Calu3 (cell line): Measurements from ENCODE around the gene MYOF. TPM values are rescaled to one million over a fixed set of nuclear protein-coding genes. Genes with fewer than 3 reads are reported as not detected.

ENCODE experiments used
- BruUV-seq: library from RNA; stranded (reverse); fragments of 400-500 nt; replicated peaks from 2 replicates; lab custom pipeline; 2021; lab: Mats Ljungman, UMichigan
- CTCF ChIA-PET: fragments of 300-600 bp; sonication (Branson Sonifier 250); formaldehyde crosslinking; loops from one replicate; lab custom pipeline; 2022; ENCODE audit warnings: antibody characterized with exemption; lab: Charles Lee
- DNase-seq: peaks from one replicate; pipeline ENCODE4 v3.0.0; 2022
- H3K27ac Mint-ChIP-seq: one replicate; pipeline ENCODE4 v1.8.0; 2022; ENCODE audit warnings: mixed read lengths; ENCODE audit not compliant: unreplicated experiment
- H3K27me3 Mint-ChIP-seq: one replicate; pipeline ENCODE4 v1.8.0; 2022; ENCODE audit warnings: mixed read lengths; ENCODE audit not compliant: unreplicated experiment
- H3K36me3 Mint-ChIP-seq: one replicate; pipeline ENCODE4 v1.8.0; 2022; ENCODE audit warnings: mild to moderate bottlenecking, moderate library complexity, mixed read lengths; ENCODE audit not compliant: insufficient read depth, unreplicated experiment
- H3K4me1 Mint-ChIP-seq: one replicate; pipeline ENCODE4 v1.8.0; 2022; ENCODE audit warnings: mild to moderate bottlenecking, low read depth, mixed read lengths; ENCODE audit not compliant: unreplicated experiment
- H3K4me3 Mint-ChIP-seq: one replicate; pipeline ENCODE4 v1.8.0; 2022; ENCODE audit warnings: mild to moderate bottlenecking, low read depth, moderate library complexity, mixed read lengths; ENCODE audit not compliant: unreplicated experiment
- H3K9me3 Mint-ChIP-seq: one replicate; pipeline ENCODE4 v1.8.0; 2022; ENCODE audit warnings: low read depth, mixed read lengths; ENCODE audit not compliant: unreplicated experiment
- intact Hi-C: fragments of 100-400 bp; cut with micrococcal nuclease; formaldehyde crosslinking; loops from one replicate; pipeline ENCODE4 v1.10.0; 2022; ENCODE audit not compliant: unreplicated experiment
- total RNA-seq: library from RNA; stranded (reverse); gene quantifications from 2 replicates; pipeline ENCODE4 v1.2.3, GENCODE V29; 2022
- TF ChIP-seq, protein P1 (sequence below): fragments of 200-600 bp; IDR thresholded peaks from one replicate; pipeline ENCODE4 v1.8.0; 2022; ENCODE audit warnings: antibody characterized with exemption; ENCODE audit not compliant: unreplicated experiment

MYOF gene
- total RNA-seq, 1 experiment from 2014 or later, result 474 TPM

DNA sequence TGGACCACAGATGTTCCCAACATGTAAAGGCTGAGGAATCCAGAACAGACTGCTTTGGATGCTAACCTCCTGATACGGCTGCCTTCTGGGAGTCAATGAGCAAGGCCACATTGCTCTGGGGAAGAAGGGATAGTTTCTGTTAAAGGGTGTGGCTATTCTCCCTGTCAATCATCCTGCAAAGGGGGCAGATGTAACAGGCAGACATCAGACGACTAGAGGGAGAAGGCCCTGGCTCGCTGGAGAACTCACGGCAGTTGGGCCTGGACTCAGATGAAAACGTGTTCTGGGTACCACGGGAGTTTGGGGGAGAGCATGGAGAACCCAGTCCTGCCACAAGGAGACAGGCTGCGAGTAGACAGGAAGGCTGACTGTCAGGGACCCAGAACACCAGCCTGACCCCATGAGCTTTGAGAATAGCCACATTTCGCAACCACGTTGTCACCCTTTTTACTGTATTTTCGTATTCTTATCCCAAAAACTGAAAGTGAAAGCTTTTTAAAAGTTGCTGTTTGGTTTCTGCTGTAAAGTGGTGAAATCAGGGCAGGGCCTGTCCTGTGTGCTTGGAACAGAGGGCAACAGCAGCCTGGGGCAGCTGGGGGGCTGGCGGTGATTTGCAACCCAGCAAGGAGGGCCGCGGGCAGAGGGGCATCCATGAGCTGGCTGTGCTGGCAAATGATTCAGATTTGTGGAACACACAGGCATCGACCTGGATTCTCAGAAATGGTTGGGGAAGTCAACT is 95.3 kb downstream of the MYOF start:
- intact Hi-C loops, result no loop called here
- H3K27ac Mint-ChIP-seq, result peak overlapping the region; percentile 66
- DNase-seq, result no peak
- H3K4me3 Mint-ChIP-seq, result no peak overlapping the region
- TF ChIP-seq, protein P1, sequence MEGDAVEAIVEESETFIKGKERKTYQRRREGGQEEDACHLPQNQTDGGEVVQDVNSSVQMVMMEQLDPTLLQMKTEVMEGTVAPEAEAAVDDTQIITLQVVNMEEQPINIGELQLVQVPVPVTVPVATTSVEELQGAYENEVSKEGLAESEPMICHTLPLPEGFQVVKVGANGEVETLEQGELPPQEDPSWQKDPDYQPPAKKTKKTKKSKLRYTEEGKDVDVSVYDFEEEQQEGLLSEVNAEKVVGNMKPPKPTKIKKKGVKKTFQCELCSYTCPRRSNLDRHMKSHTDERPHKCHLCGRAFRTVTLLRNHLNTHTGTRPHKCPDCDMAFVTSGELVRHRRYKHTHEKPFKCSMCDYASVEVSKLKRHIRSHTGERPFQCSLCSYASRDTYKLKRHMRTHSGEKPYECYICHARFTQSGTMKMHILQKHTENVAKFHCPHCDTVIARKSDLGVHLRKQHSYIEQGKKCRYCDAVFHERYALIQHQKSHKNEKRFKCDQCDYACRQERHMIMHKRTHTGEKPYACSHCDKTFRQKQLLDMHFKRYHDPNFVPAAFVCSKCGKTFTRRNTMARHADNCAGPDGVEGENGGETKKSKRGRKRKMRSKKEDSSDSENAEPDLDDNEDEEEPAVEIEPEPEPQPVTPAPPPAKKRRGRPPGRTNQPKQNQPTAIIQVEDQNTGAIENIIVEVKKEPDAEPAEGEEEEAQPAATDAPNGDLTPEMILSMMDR, result no peak
- BruUV-seq, result no TSS peak
- CTCF ChIA-PET, result interaction anchor here (0.7 kb wide), 1 partner anchor 246 kb away, joined by 3 read pairs; no protein-coding TSS in a partner anchor
- H3K4me1 Mint-ChIP-seq, result peaks cover 35% of the 10 kb centered on the region
- no peaks in the 10 kb centered on the region for H3K27me3 Mint-ChIP-seq
- peaks cover 88% of the 10 kb centered on the region for H3K36me3 Mint-ChIP-seq
- H3K9me3 Mint-ChIP-seq, result no peaks in the 10 kb centered on the region

- Mint-ChIP-seq H3K27ac (peak overlapping the region; percentile 94), H3K27me3 (no peaks in the 10 kb centered on the region), H3K9me3 (no peaks in the 10 kb centered on the region), H3K4me3 (no peak overlapping the region), H3K36me3 (peaks cover 80% of the 10 kb centered on the region), H3K4me1 (peaks cover 32% of the 10 kb centered on the region)
- no TSS peak for BruUV-seq
- CTCF ChIA-PET, result interaction anchor here (0.6 kb wide), 2 partner anchors 1245 to 1802 kb away, joined by 3 read pairs; no protein-coding TSS in a partner anchor
- DNase-seq, result no peak
- TF ChIP-seq, protein P1, result no peak
- intact Hi-C loops, result no loop called here
These were observed 96.8 kb downstream of the MYOF start for GRCh38 chr10:93385345-93385744.

DNA sequence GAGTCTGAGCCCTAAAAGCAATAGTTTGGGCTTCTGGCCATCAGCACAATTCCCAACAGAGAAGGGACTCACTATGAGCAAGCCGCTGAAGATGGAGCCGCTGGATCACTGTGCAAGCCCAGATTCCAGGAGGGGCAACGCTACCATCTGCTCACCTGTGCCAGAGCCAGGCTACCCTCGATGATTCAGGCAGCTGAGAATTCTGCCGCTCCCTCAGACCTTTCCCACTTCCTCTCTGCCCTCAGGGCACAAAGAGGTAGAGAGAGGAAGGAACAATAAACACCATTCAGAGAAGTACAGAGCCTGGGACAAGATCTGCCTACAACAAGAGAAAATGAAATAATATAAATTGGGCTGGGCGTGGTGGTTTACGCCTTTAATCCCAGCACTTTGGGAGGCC is 98.1 kb downstream of the MYOF start:
- CTCF ChIA-PET, result interaction anchor here (0.6 to 1.5 kb wide), 4 partner anchors 58 to 782 kb away, joined by 3 to 4 read pairs (median 3); partner anchors contain the start of gene MYOF
- Mint-ChIP-seq H3K36me3 (peaks cover 78% of the 10 kb centered on the region), H3K4me3 (peak overlapping the region; percentile 40), H3K9me3 (no peaks in the 10 kb centered on the region), H3K27me3 (no peaks in the 10 kb centered on the region), H3K4me1 (peaks cover 34% of the 10 kb centered on the region), H3K27ac (peak overlapping the region; percentile 94)
- BruUV-seq, result no TSS peak
- DNase-seq, result peak; percentile 85
- TF ChIP-seq, protein P1, result no peak
- intact Hi-C loops, result no loop called here

- peak overlapping the region; percentile 94 for H3K27ac Mint-ChIP-seq
- peaks cover 78% of the 10 kb centered on the region for H3K36me3 Mint-ChIP-seq
- H3K27me3 Mint-ChIP-seq, result no peaks in the 10 kb centered on the region
- no peaks in the 10 kb centered on the region for H3K9me3 Mint-ChIP-seq
- DNase-seq, result peak; percentile 3
- peak overlapping the region; percentile 40 for H3K4me3 Mint-ChIP-seq
- H3K4me1 Mint-ChIP-seq, result peaks cover 39% of the 10 kb centered on the region
- intact Hi-C loops, result no loop called here
- no TSS peak for BruUV-seq
- TF ChIP-seq, protein P1, result no peak
- CTCF ChIA-PET, result interaction anchor here (0.6 to 1.5 kb wide), 4 partner anchors 59 to 781 kb away, joined by 3 to 4 read pairs (median 3); partner anchors contain the start of gene MYOF
These were observed 98.6 kb downstream of the MYOF start for GRCh38 chr10:93383562-93383981.
